Natural killer cell (primary cell): ENCODE measurements around the gene MAN1C1. TPM values are rescaled to one million over a fixed set of nuclear protein-coding genes. Genes with fewer than 3 reads are reported as not detected.
A peak's percentile ranks its signal among the peaks of the same experiment; 100 is the strongest.

Experiments
- ATAC-seq, 3 donors: fragments of 150-1000 bp in 2 of 3; fragments of 200-7000 bp in 1 of 3; cut with Tn5 transposase; 1 replicate in 1 of 3; 2 replicates in 2 of 3; pipeline ENCODE4 v1.10.0; 2021; ENCODE audit warnings: mild to moderate bottlenecking in 2 of 3, moderate library complexity in 2 of 3
- DNase-seq, 2 donors: peaks; one replicate each; pipeline versions ENCODE4 v3.0.0 to v3.0.0-alpha.2; 2013 to 2021; ENCODE audit warnings: mixed read lengths in 1 of 2
- H3K27ac ChIP-seq: one replicate; pipeline ENCODE4 v1.5.1; 2013; ENCODE audit warnings: mild to moderate bottlenecking, low read length
- H3K27me3 ChIP-seq: one replicate; pipeline ENCODE4 v1.6.1; 2013; ENCODE audit warnings: low read length; ENCODE audit not compliant: control insufficient read depth, insufficient read depth
- H3K36me3 ChIP-seq: one replicate; pipeline ENCODE4 v1.6.1; 2013; ENCODE audit warnings: low read length; ENCODE audit not compliant: control insufficient read depth, insufficient read depth
- H3K4me1 ChIP-seq: one replicate; pipeline ENCODE4 v1.6.1; 2013; ENCODE audit warnings: low read length; ENCODE audit not compliant: control insufficient read depth, insufficient read depth
- H3K4me3 ChIP-seq: one replicate; pipeline ENCODE4 v1.5.1; 2013; ENCODE audit warnings: low read length
- H3K9me3 ChIP-seq: one replicate; pipeline ENCODE4 v1.6.1; 2013; ENCODE audit warnings: low read length; ENCODE audit not compliant: control insufficient read depth, insufficient read depth
- H3K27ac Mint-ChIP-seq, 2 donors: one replicate each; pipeline ENCODE4 v1.8.0; 2022; ENCODE audit warnings: mild to moderate bottlenecking in 2 of 2, mixed read lengths in 2 of 2, moderate library complexity in 1 of 2
- H3K27me3 Mint-ChIP-seq, 2 donors: one replicate each; pipeline ENCODE4 v1.8.0; 2022; ENCODE audit warnings: low read depth in 2 of 2, mixed read lengths in 2 of 2
- H3K36me3 Mint-ChIP-seq: one replicate; pipeline ENCODE4 v1.8.0; 2022; ENCODE audit warnings: mixed read lengths
- H3K4me1 Mint-ChIP-seq, 2 donors: one replicate each; pipeline ENCODE4 v1.8.0; 2022; ENCODE audit warnings: mixed read lengths in 2 of 2
- H3K4me3 Mint-ChIP-seq: one replicate; pipeline ENCODE4 v1.8.0; 2022; ENCODE audit warnings: mild to moderate bottlenecking, moderate library complexity, mixed read lengths
- H3K9me3 Mint-ChIP-seq, 2 donors: one replicate each; pipeline ENCODE4 v1.8.0; 2022; ENCODE audit warnings: mixed read lengths in 2 of 2
- CTCF ChIP-seq: fragments of 200-600 bp; IDR thresholded peaks from one replicate; pipeline ENCODE4 v1.8.0; 2022; ENCODE audit warnings: antibody characterized with exemption
- WGBS: methylation state at CpG from one replicate; pipeline ENCODE4 v1.1.7; 2013; ENCODE audit warnings: missing lambda C conversion rate; ENCODE audit not compliant: insufficient coverage; 5-methylcytosine and 5-hydroxymethylcytosine counted together
- intact Hi-C: fragments of 100-400 bp; cut with micrococcal nuclease; formaldehyde crosslinking; loops from one replicate; pipeline ENCODE4 v1.14.2; 2022
- total RNA-seq, 4 donors: library from RNA; stranded (reverse); fragments of 120-200 nt in 1 of 4; gene quantifications; one replicate each; pipeline versions ENCODE4 v1.2.3 to v1.2.4, GENCODE V29; 2013 to 2022

MAN1C1 gene
- total RNA-seq, 3 donors from 2014 or later (not counting 1 experiment from before 2014, with no cell fraction given): 3.6 to 7.5 (median 7.1) TPM

- Histone ChIP-seq H3K36me3 (no peaks in the 10 kb centered on the region), H3K27ac (peak overlapping the region; percentile 67), H3K4me1 (peaks cover 45% of the 10 kb centered on the region), H3K27me3 (peaks cover 2% of the 10 kb centered on the region), H3K4me3 (no peak overlapping the region), H3K9me3 (no peaks in the 10 kb centered on the region)
- WGBS: 40% methylated on average over 4 of the region's 4 CpGs
- Mint-ChIP-seq H3K27me3 (peaks cover 8 to 15% of the 10 kb centered on the region in 2 donors), H3K36me3 (no peaks in the 10 kb centered on the region), H3K9me3 (no peaks in the 10 kb centered on the region), H3K4me1 (peaks cover 39 to 41% of the 10 kb centered on the region in 2 donors), H3K4me3 (peak overlapping the region; percentile 79), H3K27ac (peak overlapping the region; percentile 79)
- ATAC-seq (peak; percentile 18 to 45 (median 23)), DNase-seq (peak; percentile 31 to 45)
- no peak for TF ChIP-seq CTCF
- intact Hi-C loops: loop anchor here (5.0 to 10.0 kb wide), 2 partner anchors 88 to 180 kb away; no protein-coding TSS in a partner anchor
Observed at GRCh38 chr1:25614501-25615171, 2.0 kb upstream of the MAN1C1 start.

DNA sequence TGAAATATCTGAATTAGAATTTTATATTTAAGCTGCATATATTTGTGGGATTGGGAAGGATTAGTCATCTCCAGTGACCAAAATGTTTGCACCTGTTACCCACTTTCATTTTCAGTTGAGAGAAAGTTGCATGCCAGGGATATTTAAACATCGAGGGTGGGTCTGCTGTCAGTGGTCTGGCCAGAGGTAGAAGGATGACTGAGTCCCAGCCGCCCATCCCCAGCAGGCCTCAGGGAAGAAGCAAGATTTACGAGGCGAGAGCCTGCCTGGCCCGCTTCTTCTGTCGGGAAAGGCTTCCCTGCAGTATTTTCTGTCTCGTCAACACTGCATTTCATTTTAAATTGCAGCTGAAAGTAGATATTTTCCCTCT, 1.4 kb upstream of the MAN1C1 start:
- ATAC-seq: no peak
- peak in 1 of 2 donors; percentile 34 for DNase-seq
- peaks cover 8 to 13% of the 10 kb centered on the region in 2 donors for H3K27me3 Mint-ChIP-seq

GRCh38 chr1:25615563-25616094, 962 bp upstream of the MAN1C1 start:
- Histone ChIP-seq H3K4me3 (peak overlapping the region; percentile 66), H3K9me3 (no peaks in the 10 kb centered on the region), H3K27ac (peak overlapping the region; percentile 67), H3K27me3 (peaks cover 2% of the 10 kb centered on the region), H3K4me1 (peaks cover 51% of the 10 kb centered on the region), H3K36me3 (no peaks in the 10 kb centered on the region)
- peak overlapping the region; percentile 79 for H3K27ac Mint-ChIP-seq
- peak overlapping the region; percentile 79 for H3K4me3 Mint-ChIP-seq
- H3K4me1 Mint-ChIP-seq: peaks cover 49 to 51% of the 10 kb centered on the region in 2 donors
- TF ChIP-seq CTCF: no peak
- ATAC-seq (peak in 2 of 3 donors; percentile 0 to 4), DNase-seq (no peak)
- intact Hi-C loops: loop anchor here (5.0 to 10.0 kb wide), 2 partner anchors 87 to 179 kb away; no protein-coding TSS in a partner anchor
- H3K36me3 Mint-ChIP-seq: no peaks in the 10 kb centered on the region
- WGBS: 19% methylated on average over 12 of the region's 12 CpGs
- no peaks in the 10 kb centered on the region for H3K9me3 Mint-ChIP-seq
- peaks cover 7 to 13% of the 10 kb centered on the region in 2 donors for H3K27me3 Mint-ChIP-seq

More for the DNA sequence above, 1.4 kb upstream of the MAN1C1 start:
- intact Hi-C loops: loop anchor here (5.0 to 10.0 kb wide), 2 partner anchors 87 to 180 kb away; no protein-coding TSS in a partner anchor
- Histone ChIP-seq H3K27me3 (peaks cover 2% of the 10 kb centered on the region), H3K36me3 (no peaks in the 10 kb centered on the region), H3K4me3 (no peak overlapping the region), H3K4me1 (peaks cover 50% of the 10 kb centered on the region), H3K27ac (peak overlapping the region; percentile 67), H3K9me3 (no peaks in the 10 kb centered on the region)
- WGBS: 64% methylated on average over 7 of the region's 7 CpGs
- no peak for TF ChIP-seq CTCF
- H3K4me3 Mint-ChIP-seq: peak overlapping the region; percentile 79
- H3K36me3 Mint-ChIP-seq: no peaks in the 10 kb centered on the region
- peak overlapping the region; percentile 79 for H3K27ac Mint-ChIP-seq
- H3K9me3 Mint-ChIP-seq: no peaks in the 10 kb centered on the region
- peaks cover 44 to 46% of the 10 kb centered on the region in 2 donors for H3K4me1 Mint-ChIP-seq
